Smooth muscle cell (in vitro differentiated cells): ENCODE measurements around the gene TLE2. TPM values are rescaled to one million over a fixed set of nuclear protein-coding genes. Genes with fewer than 3 reads are reported as not detected.

ENCODE experiments used
- DNase-seq: peaks from one replicate; lab custom pipeline; 2025; ENCODE audit not compliant: unreplicated experiment; lab: John Stamatoyannopoulos, UW
- H2AFZ ChIP-seq: fragments of 200-600 bp; sonication (generic); 2 replicates; pipeline ENCODE4 v1.6.0; 2016; ENCODE audit warnings: antibody characterized with exemption, low read depth, mild to moderate bottlenecking
- H3F3A ChIP-seq: fragments of 200-600 bp; sonication (generic); 2 replicates; pipeline ENCODE4 v1.6.0; 2017; ENCODE audit warnings: antibody characterized with exemption, low read depth
- H3K27ac ChIP-seq: fragments of 200-600 bp; sonication (generic); 2 replicates; pipeline ENCODE4 v1.5.1; 2016; ENCODE audit warnings: low read depth, mild to moderate bottlenecking
- H3K27me3 ChIP-seq: fragments of 200-600 bp; sonication (generic); 2 replicates; pipeline ENCODE4 v1.6.1; 2016; ENCODE audit warnings: low read depth, mild to moderate bottlenecking
- H3K36me3 ChIP-seq: fragments of 200-600 bp; sonication (generic); 2 replicates; pipeline ENCODE4 v1.5.1; 2016; ENCODE audit warnings: low read depth
- H3K4me1 ChIP-seq: fragments of 200-600 bp; sonication (generic); 2 replicates; pipeline ENCODE4 v1.5.1; 2016; ENCODE audit warnings: low read depth
- H3K4me2 ChIP-seq: fragments of 200-600 bp; sonication (generic); 2 replicates; pipeline ENCODE4 v1.6.0; 2016; ENCODE audit warnings: mild to moderate bottlenecking
- H3K4me3 ChIP-seq: fragments of 200-600 bp; sonication (generic); 2 replicates; pipeline ENCODE4 v1.5.1; 2016; ENCODE audit warnings: mild to moderate bottlenecking
- H3K79me2 ChIP-seq: fragments of 200-600 bp; sonication (generic); 2 replicates; pipeline ENCODE4 v1.6.0; 2016; ENCODE audit warnings: low read depth, mild to moderate bottlenecking
- H3K9ac ChIP-seq: fragments of 200-600 bp; sonication (generic); 2 replicates; pipeline ENCODE4 v1.6.0; 2016; ENCODE audit warnings: low read depth
- H3K9me3 ChIP-seq: fragments of 200-600 bp; sonication (generic); replicated peaks from 2 replicates; pipeline ENCODE4 v1.5.1; 2016; ENCODE audit warnings: low read depth
- H4K20me1 ChIP-seq: fragments of 200-600 bp; sonication (generic); 2 replicates; pipeline ENCODE4 v1.6.0; 2016; ENCODE audit warnings: low read depth
- CTCF ChIP-seq: fragments of 200-600 bp; sonication (generic); IDR thresholded peaks from 2 replicates; pipeline ENCODE4 v1.5.1; 2017; ENCODE audit warnings: borderline replicate concordance, mild to moderate bottlenecking, antibody characterized with exemption; ENCODE audit not compliant: insufficient read depth, poor library complexity, severe bottlenecking
- WGBS: methylation state at CpG from one replicate; pipeline ENCODE4 v1.1.7; 2016; ENCODE audit warnings: low lambda C conversion rate; 5-methylcytosine and 5-hydroxymethylcytosine counted together
- polyA plus RNA-seq: library from polyadenylated mRNA; unstranded; fragments of >200 nt; fragmentation: Nextera tagmentation; extraction: Ambion mirVana; gene quantifications from 2 replicates; pipeline ENCODE4 v1.2.1, GENCODE V29; 2016
- total RNA-seq: library from RNA; depleted of rRNA; stranded (reverse); fragments of >200 nt; gene quantifications from 2 replicates; pipeline ENCODE4 v1.2.3, GENCODE V29; 2014

Gene TLE2
- total and polyA plus RNA-seq, 2 experiments from 2014 or later, result 7.1 to 14.9 TPM

DNA sequence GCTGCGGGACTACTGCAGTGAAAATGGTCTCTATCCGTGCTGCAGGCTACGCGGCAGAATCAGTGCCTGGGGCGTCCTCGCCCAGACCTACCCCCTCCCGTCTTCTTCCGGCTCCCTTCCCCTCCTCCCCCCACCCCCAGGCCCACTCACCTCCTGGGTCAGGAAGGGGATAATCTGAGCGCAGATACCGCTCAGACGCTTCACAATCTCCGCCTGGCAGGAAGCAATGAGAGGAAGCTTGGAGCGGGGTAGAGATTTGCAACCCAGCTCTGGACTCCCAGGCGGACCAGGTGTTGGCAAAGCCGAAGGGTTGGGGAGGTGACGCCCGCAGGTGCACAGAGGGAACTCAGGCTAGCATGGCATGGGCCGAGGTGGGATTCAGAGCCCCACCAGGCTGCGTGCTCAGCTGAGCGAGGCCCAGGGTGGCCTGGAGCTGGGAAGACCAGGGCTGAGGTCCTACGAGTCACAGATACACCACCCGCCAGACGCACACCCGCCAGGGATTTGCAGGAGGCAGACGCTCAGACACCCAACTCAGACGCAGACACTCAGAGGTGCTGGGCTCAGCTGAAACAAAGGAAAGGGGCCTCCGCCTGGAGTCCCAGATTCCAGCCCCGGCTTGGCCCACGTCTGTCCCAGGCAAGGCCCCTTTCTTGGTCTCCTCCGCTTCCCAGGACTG lies 4.1 kb downstream of the TLE2 start:
- Histone ChIP-seq H2AFZ (no peak overlapping the region), H3K27me3 (peaks cover 50% of the 10 kb centered on the region), H3F3A (no peaks in the 10 kb centered on the region), H3K9ac (no peak overlapping the region), H3K4me2 (peak overlapping the region; percentile 8), H3K4me1 (peaks cover 11% of the 10 kb centered on the region), H3K4me3 (no peak overlapping the region), H3K27ac (no peak overlapping the region), H3K9me3 (no peaks in the 10 kb centered on the region), H3K79me2 (no peaks in the 10 kb centered on the region), H4K20me1 (no peaks in the 10 kb centered on the region), H3K36me3 (no peaks in the 10 kb centered on the region)
- no peak for DNase-seq
- 12% methylated on average over 30 of the region's 30 CpGs for WGBS
- TF ChIP-seq CTCF, result no peak

DNA sequence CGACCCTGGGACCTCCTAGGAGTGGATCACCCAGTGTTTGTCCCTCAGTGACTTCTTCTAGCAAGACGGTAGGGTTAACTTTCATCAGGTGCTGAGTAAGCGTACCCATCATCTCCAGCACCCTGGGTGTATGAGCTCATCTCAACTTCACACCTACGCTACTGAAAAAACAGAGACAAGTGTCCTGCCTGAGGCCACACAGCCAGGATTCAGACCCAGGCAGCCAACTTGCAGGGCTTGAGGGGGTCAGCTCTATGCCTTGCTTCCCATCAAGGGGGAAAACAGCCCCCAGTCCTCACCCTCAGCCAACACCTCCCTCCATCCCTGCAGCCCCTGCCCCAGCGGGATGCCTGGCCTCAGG lies 4.6 kb downstream of the TLE2 start:
- Histone ChIP-seq H3K79me2 (no peaks in the 10 kb centered on the region), H3K36me3 (no peaks in the 10 kb centered on the region), H3K27me3 (peaks cover 45% of the 10 kb centered on the region), H3K4me3 (no peak overlapping the region), H3K9ac (no peak overlapping the region), H3K27ac (no peak overlapping the region), H3F3A (no peaks in the 10 kb centered on the region), H4K20me1 (no peaks in the 10 kb centered on the region), H2AFZ (no peak overlapping the region), H3K4me1 (peaks cover 11% of the 10 kb centered on the region), H3K4me2 (no peak overlapping the region), H3K9me3 (no peaks in the 10 kb centered on the region)
- 26% methylated on average over 4 of the region's 5 CpGs for WGBS
- no peak for TF ChIP-seq CTCF
- no peak for DNase-seq

DNA sequence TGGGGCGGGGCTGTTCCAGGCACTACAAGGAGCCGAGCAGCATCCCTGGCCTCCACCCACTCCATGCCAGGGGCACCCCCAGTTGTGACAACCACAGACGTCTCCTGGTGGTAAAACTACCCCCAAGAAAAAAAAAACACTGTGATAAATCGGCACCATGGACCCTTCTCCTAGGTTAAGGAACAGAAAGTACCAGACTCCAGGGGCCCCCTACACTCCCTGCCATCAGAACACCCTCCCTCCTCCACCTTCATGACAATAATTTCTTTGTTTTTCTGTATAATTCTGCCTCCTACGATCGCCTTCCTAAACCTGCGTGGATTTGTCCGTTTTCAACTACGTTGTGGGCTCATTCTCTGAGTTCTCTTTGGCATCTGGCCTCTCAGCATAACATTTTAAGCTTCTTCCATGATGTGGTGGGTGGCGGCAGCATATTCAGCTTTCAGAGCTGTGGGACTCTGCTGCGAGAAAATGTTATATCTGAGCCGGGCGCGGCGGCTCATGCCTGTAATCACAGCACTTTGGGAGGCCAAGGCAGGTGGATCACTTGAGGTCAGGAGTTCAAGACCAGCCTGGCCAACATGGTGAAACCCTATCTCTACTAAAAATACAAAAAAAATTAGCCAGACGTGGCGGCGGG lies 8.6 kb downstream of the TLE2 start:
- Histone ChIP-seq H2AFZ (no peak overlapping the region), H3K9ac (no peak overlapping the region), H3K4me2 (no peak overlapping the region), H3K4me3 (no peak overlapping the region), H3K27ac (no peak overlapping the region), H3K9me3 (no peaks in the 10 kb centered on the region), H3K4me1 (peaks cover 6% of the 10 kb centered on the region), H3K79me2 (no peaks in the 10 kb centered on the region), H3K36me3 (no peaks in the 10 kb centered on the region), H3K27me3 (peaks cover 15% of the 10 kb centered on the region), H4K20me1 (no peaks in the 10 kb centered on the region), H3F3A (no peaks in the 10 kb centered on the region)
- WGBS, result 88% methylated on average over 18 of the region's 18 CpGs
- no peak for DNase-seq
- TF ChIP-seq CTCF, result no peak

GRCh38 chr19:3019211-3019854 lies 9.7 kb downstream of the TLE2 start:
- no peaks in the 10 kb centered on the region for H3K9me3 ChIP-seq
- peaks cover 4% of the 10 kb centered on the region for H3K27me3 ChIP-seq
- no peaks in the 10 kb centered on the region for H3K4me1 ChIP-seq
- H3K4me2 ChIP-seq, result no peak overlapping the region
- no peak overlapping the region for H2AFZ ChIP-seq
- H3K79me2 ChIP-seq, result no peaks in the 10 kb centered on the region
- 93% methylated on average over 15 of the region's 28 CpGs for WGBS
- TF ChIP-seq CTCF, result no peak
- H4K20me1 ChIP-seq, result no peaks in the 10 kb centered on the region
- no peak for DNase-seq
- H3K27ac ChIP-seq, result no peak overlapping the region
- no peaks in the 10 kb centered on the region for H3K36me3 ChIP-seq
- H3K4me3 ChIP-seq, result no peak overlapping the region
- H3K9ac ChIP-seq, result no peak overlapping the region
- no peaks in the 10 kb centered on the region for H3F3A ChIP-seq
